Measurements from ENCODE around the gene BLMH. TPM values are rescaled to one million over a fixed set of nuclear protein-coding genes. Genes with fewer than 3 reads are reported as not detected.

Gene BLMH
- polyA plus RNA-seq, 4 donors, result 8.3 to 56.6 (median 15.0) TPM

- no peak overlapping the region for H3K4me3 ChIP-seq (ENCODE audit: low read depth in 1 of 3, low read length in 3 of 3)
- no peak for FAIRE-seq
- no peak for DNase-seq
- peaks cover 0 to 6% of the 10 kb centered on the region in 2 donors for H3K9me3 ChIP-seq (ENCODE audit: control insufficient read depth in 2 of 2, insufficient read depth in 1 of 2, low read depth in 1 of 2, low read length in 1 of 2)
- H3K36me3 ChIP-seq (ENCODE audit: control insufficient read depth in 3 of 3, insufficient read depth in 2 of 3, low read depth in 1 of 3, low read length in 3 of 3), result no peaks in the 10 kb centered on the region
- no peaks in the 10 kb centered on the region for H3K27me3 ChIP-seq (ENCODE audit: control insufficient read depth in 3 of 3, insufficient read depth in 3 of 3, low read length in 3 of 3)
- no peaks in the 10 kb centered on the region for H3K4me1 ChIP-seq (ENCODE audit: control insufficient read depth in 3 of 3, insufficient read depth in 2 of 3, low read depth in 1 of 3, low read length in 2 of 3)
- no peak overlapping the region for H3K27ac ChIP-seq (ENCODE audit: low read depth in 1 of 3, low read length in 2 of 3)
Measured at GRCh38 chr17:30300818-30301217, 9.1 kb upstream of the BLMH start.

- DNase-seq, result no peak
- H3K36me3 ChIP-seq (ENCODE audit: control insufficient read depth in 3 of 3, insufficient read depth in 2 of 3, low read depth in 1 of 3, low read length in 3 of 3), result no peaks in the 10 kb centered on the region
- H3K4me3 ChIP-seq (ENCODE audit: low read depth in 1 of 3, low read length in 3 of 3), result no peak overlapping the region
- FAIRE-seq, result no peak
- no peaks in the 10 kb centered on the region for H3K4me1 ChIP-seq (ENCODE audit: control insufficient read depth in 3 of 3, insufficient read depth in 2 of 3, low read depth in 1 of 3, low read length in 2 of 3)
- peaks cover 0 to 6% of the 10 kb centered on the region in 2 donors for H3K9me3 ChIP-seq (ENCODE audit: control insufficient read depth in 2 of 2, insufficient read depth in 1 of 2, low read depth in 1 of 2, low read length in 1 of 2)
- peaks cover 0 to 1% (median 0%) of the 10 kb centered on the region in 3 donors for H3K27me3 ChIP-seq (ENCODE audit: control insufficient read depth in 3 of 3, insufficient read depth in 3 of 3, low read length in 3 of 3)
- WGBS, 3 donors, result 74 to 93% (median 82%) methylated on average over 1 of the region's 1 CpG
- no peak overlapping the region for H3K27ac ChIP-seq (ENCODE audit: low read depth in 1 of 3, low read length in 2 of 3)
Measured at GRCh38 chr17:30299000-30299399, 7.3 kb upstream of the BLMH start.

- Histone ChIP-seq H3K27me3 (ENCODE audit: control insufficient read depth in 3 of 3, insufficient read depth in 3 of 3, low read length in 3 of 3) (peaks cover 0 to 4% (median 0%) of the 10 kb centered on the region in 3 donors), H3K9me3 (ENCODE audit: control insufficient read depth in 2 of 2, insufficient read depth in 1 of 2, low read depth in 1 of 2, low read length in 1 of 2) (peaks cover 0 to 6% of the 10 kb centered on the region in 2 donors), H3K27ac (ENCODE audit: low read depth in 1 of 3, low read length in 2 of 3) (no peak overlapping the region), H3K36me3 (ENCODE audit: control insufficient read depth in 3 of 3, insufficient read depth in 2 of 3, low read depth in 1 of 3, low read length in 3 of 3) (no peaks in the 10 kb centered on the region), H3K4me1 (ENCODE audit: control insufficient read depth in 3 of 3, insufficient read depth in 2 of 3, low read depth in 1 of 3, low read length in 2 of 3) (no peaks in the 10 kb centered on the region), H3K4me3 (ENCODE audit: low read depth in 1 of 3, low read length in 3 of 3) (no peak overlapping the region)
- WGBS, 3 donors, result 93 to 96% (median 95%) methylated on average over 4 of the region's 4 CpGs
- FAIRE-seq (no peak), DNase-seq (no peak)
Measured at GRCh38 chr17:30297715-30298114, 6.0 kb upstream of the BLMH start.

GRCh38 chr17:30296499-30297080, 4.8 kb upstream of the BLMH start:
- H3K36me3 ChIP-seq (ENCODE audit: control insufficient read depth in 3 of 3, insufficient read depth in 2 of 3, low read depth in 1 of 3, low read length in 3 of 3), result no peaks in the 10 kb centered on the region
- H3K27me3 ChIP-seq (ENCODE audit: control insufficient read depth in 3 of 3, insufficient read depth in 3 of 3, low read length in 3 of 3), result peaks cover 0 to 4% (median 0%) of the 10 kb centered on the region in 3 donors
- 70 to 81% (median 76%) methylated on average over 5 of the region's 5 CpGs for WGBS, 3 donors
- H3K4me1 ChIP-seq (ENCODE audit: control insufficient read depth in 3 of 3, insufficient read depth in 2 of 3, low read depth in 1 of 3, low read length in 2 of 3), result no peaks in the 10 kb centered on the region
- DNase-seq (no peak), FAIRE-seq (no peak)
- peaks cover 0 to 6% of the 10 kb centered on the region in 2 donors for H3K9me3 ChIP-seq (ENCODE audit: control insufficient read depth in 2 of 2, insufficient read depth in 1 of 2, low read depth in 1 of 2, low read length in 1 of 2)
- no peak overlapping the region for H3K4me3 ChIP-seq (ENCODE audit: low read depth in 1 of 3, low read length in 3 of 3)
- no peak overlapping the region for H3K27ac ChIP-seq (ENCODE audit: low read depth in 1 of 3, low read length in 2 of 3)

GRCh38 chr17:30292286-30292858, 628 bp upstream of the BLMH start:
- H3K27me3 ChIP-seq (ENCODE audit: control insufficient read depth in 3 of 3, insufficient read depth in 3 of 3, low read length in 3 of 3), result peaks cover 0 to 4% (median 0%) of the 10 kb centered on the region in 3 donors
- no peaks in the 10 kb centered on the region for H3K9me3 ChIP-seq (ENCODE audit: control insufficient read depth in 2 of 2, insufficient read depth in 1 of 2, low read depth in 1 of 2, low read length in 1 of 2)
- WGBS, 3 donors, result 28 to 35% (median 33%) methylated on average over 17 of the region's 17 CpGs
- peak in 1 of 2 donors; percentile 19 for DNase-seq
- FAIRE-seq, result no peak
- H3K4me1 ChIP-seq (ENCODE audit: control insufficient read depth in 3 of 3, insufficient read depth in 2 of 3, low read depth in 1 of 3, low read length in 2 of 3), result peaks cover 0 to 4% (median 4%) of the 10 kb centered on the region in 3 donors
- peaks cover 0 to 9% (median 2%) of the 10 kb centered on the region in 3 donors for H3K36me3 ChIP-seq (ENCODE audit: control insufficient read depth in 3 of 3, insufficient read depth in 2 of 3, low read depth in 1 of 3, low read length in 3 of 3)
- peak overlapping the region; percentile 52 to 86 (median 82) for H3K27ac ChIP-seq (ENCODE audit: low read depth in 1 of 3, low read length in 2 of 3)
- H3K4me3 ChIP-seq (ENCODE audit: low read depth in 1 of 3, low read length in 3 of 3), result peak overlapping the region; percentile 81 to 98 (median 86)

GRCh38 chr17:30290696-30291542, 825 bp downstream of the BLMH start:
- H3K27me3 ChIP-seq (ENCODE audit: control insufficient read depth in 3 of 3, insufficient read depth in 3 of 3, low read length in 3 of 3), result peaks cover 0 to 4% (median 0%) of the 10 kb centered on the region in 3 donors
- H3K4me1 ChIP-seq (ENCODE audit: control insufficient read depth in 3 of 3, insufficient read depth in 2 of 3, low read depth in 1 of 3, low read length in 2 of 3), result peaks cover 0 to 4% (median 4%) of the 10 kb centered on the region in 3 donors
- no peaks in the 10 kb centered on the region for H3K9me3 ChIP-seq (ENCODE audit: control insufficient read depth in 2 of 2, insufficient read depth in 1 of 2, low read depth in 1 of 2, low read length in 1 of 2)
- FAIRE-seq (no peak), DNase-seq (peak; percentile 56 to 69)
- H3K27ac ChIP-seq (ENCODE audit: low read depth in 1 of 3, low read length in 2 of 3), result peak overlapping the region in 2 of 3 donors; percentile 46 to 67
- peak overlapping the region; percentile 81 to 98 (median 86) for H3K4me3 ChIP-seq (ENCODE audit: low read depth in 1 of 3, low read length in 3 of 3)
- peaks cover 1 to 13% (median 2%) of the 10 kb centered on the region in 3 donors for H3K36me3 ChIP-seq (ENCODE audit: control insufficient read depth in 3 of 3, insufficient read depth in 2 of 3, low read depth in 1 of 3, low read length in 3 of 3)
- WGBS, 3 donors, result 2 to 3% (median 2%) methylated on average over 22 of the region's 22 CpGs

- H3K9me3 ChIP-seq (ENCODE audit: control insufficient read depth in 2 of 2, insufficient read depth in 1 of 2, low read depth in 1 of 2, low read length in 1 of 2), result no peaks in the 10 kb centered on the region
- WGBS, 3 donors, result 85 to 91% (median 87%) methylated on average over 2 of the region's 2 CpGs
- no peak overlapping the region for H3K27ac ChIP-seq (ENCODE audit: low read depth in 1 of 3, low read length in 2 of 3)
- FAIRE-seq (no peak), DNase-seq (no peak)
- no peak overlapping the region for H3K4me3 ChIP-seq (ENCODE audit: low read depth in 1 of 3, low read length in 3 of 3)
- H3K4me1 ChIP-seq (ENCODE audit: control insufficient read depth in 3 of 3, insufficient read depth in 2 of 3, low read depth in 1 of 3, low read length in 2 of 3), result peaks cover 0 to 4% (median 4%) of the 10 kb centered on the region in 3 donors
- peaks cover 0 to 4% (median 0%) of the 10 kb centered on the region in 3 donors for H3K27me3 ChIP-seq (ENCODE audit: control insufficient read depth in 3 of 3, insufficient read depth in 3 of 3, low read length in 3 of 3)
- H3K36me3 ChIP-seq (ENCODE audit: control insufficient read depth in 3 of 3, insufficient read depth in 2 of 3, low read depth in 1 of 3, low read length in 3 of 3), result peaks cover 2 to 13% (median 5%) of the 10 kb centered on the region in 3 donors
Measured at GRCh38 chr17:30290077-30290476, 1.7 kb downstream of the BLMH start.

- no peak overlapping the region for H3K27ac ChIP-seq (ENCODE audit: low read depth in 1 of 3, low read length in 2 of 3)
- FAIRE-seq (no peak), DNase-seq (no peak)
- H3K4me1 ChIP-seq (ENCODE audit: control insufficient read depth in 3 of 3, insufficient read depth in 2 of 3, low read depth in 1 of 3, low read length in 2 of 3), result no peaks in the 10 kb centered on the region
- no peak overlapping the region for H3K4me3 ChIP-seq (ENCODE audit: low read depth in 1 of 3, low read length in 3 of 3)
- peaks cover 3 to 27% (median 3%) of the 10 kb centered on the region in 3 donors for H3K36me3 ChIP-seq (ENCODE audit: control insufficient read depth in 3 of 3, insufficient read depth in 2 of 3, low read depth in 1 of 3, low read length in 3 of 3)
- no peaks in the 10 kb centered on the region for H3K27me3 ChIP-seq (ENCODE audit: control insufficient read depth in 3 of 3, insufficient read depth in 3 of 3, low read length in 3 of 3)
- H3K9me3 ChIP-seq (ENCODE audit: control insufficient read depth in 2 of 2, insufficient read depth in 1 of 2, low read depth in 1 of 2, low read length in 1 of 2), result no peaks in the 10 kb centered on the region
Measured at GRCh38 chr17:30279156-30279555, 12.6 kb downstream of the BLMH start.

Measured in small intestine (tissue), 7 donors.